K562 (cell line): ENCODE results near the gene UBR3. TPM values are rescaled to one million over a fixed set of nuclear protein-coding genes. Genes with fewer than 3 reads are reported as not detected.

ENCODE experiments used
- ARID1B ChIP-seq: fragments of 450-650 bp; IDR thresholded peaks from 2 replicates; pipeline ENCODE4 v1.6.1; 2016; ENCODE audit warnings: antibody characterized with exemption, mild to moderate bottlenecking, inconsistent platforms
- CBX3 ChIP-seq, 2 experiments: IDR thresholded peaks; 1 replicate in 1 of 2; 2 replicates in 1 of 2; pipeline ENCODE4 v1.6.1; 2012; ENCODE audit warnings: inconsistent platforms in 2 of 2, low read length in 2 of 2, borderline replicate concordance in 1 of 2, control low read depth in 1 of 2
- CHCHD3 ChIP-seq: fragments of 250-450 bp; sonication (Bioruptor Pico); IDR thresholded peaks from 2 replicates; pipeline ENCODE4 v2.1.2; 2022; ENCODE audit warnings: mild to moderate bottlenecking
- CHD4 ChIP-seq: fragments of 200-600 bp; sonication (generic); IDR thresholded peaks from 3 replicates; pipeline ENCODE4 v1.6.1; 2012; ENCODE audit warnings: low read depth, mild to moderate bottlenecking, mixed read lengths, low read length, inconsistent platforms; ENCODE audit not compliant: insufficient read depth, insufficient replicate concordance, poor library complexity, severe bottlenecking
- CTCF ChIP-seq, 3 experiments: IDR thresholded peaks in 2 of 3; conservative IDR thresholded peaks in 1 of 3; 2 replicates each; pipeline ENCODE4 v1.5.1; 2011 to 2012; ENCODE audit warnings: low read length in 3 of 3, mild to moderate bottlenecking in 3 of 3, control low read depth in 2 of 3, improper control_type of control experiment in 1 of 3, inconsistent platforms in 1 of 3, low read depth in 1 of 3, mixed read lengths in 1 of 3, moderate library complexity in 1 of 3; ENCODE audit not compliant: insufficient read depth in 2 of 3
- E2F3 ChIP-seq: fragments of 250-450 bp; sonication (Bioruptor Pico); IDR thresholded peaks from 2 replicates; pipeline ENCODE4 v1.4.0; 2020; ENCODE audit warnings: mild to moderate bottlenecking
- EP400 ChIP-seq: fragments of 450-650 bp; IDR thresholded peaks from 2 replicates; pipeline ENCODE4 v1.6.1; 2017; ENCODE audit warnings: antibody characterized with exemption, mild to moderate bottlenecking, moderate library complexity
- HDAC1 ChIP-seq, 2 experiments: fragments of 450-650 bp; IDR thresholded peaks; 2 replicates each; pipeline ENCODE4 v1.6.1; 2016 to 2017; ENCODE audit warnings: inconsistent platforms in 1 of 2, mild to moderate bottlenecking in 1 of 2, moderate library complexity in 1 of 2
- HNRNPUL1 ChIP-seq: fragments of 200-400 bp; formaldehyde crosslinking; IDR thresholded peaks from 2 replicates; pipeline ENCODE4 v1.6.1; 2017; ENCODE audit warnings: low read length
- NCOA1 ChIP-seq: fragments of 450-650 bp; IDR thresholded peaks from 2 replicates; pipeline ENCODE4 v1.6.1; 2016; ENCODE audit warnings: low read depth
- POLR2AphosphoS5 ChIP-seq: IDR thresholded peaks from 2 replicates; pipeline ENCODE4 v1.6.1; 2011; ENCODE audit warnings: mild to moderate bottlenecking, low read depth, low read length, moderate library complexity; ENCODE audit not compliant: control insufficient read depth, insufficient read depth
- POLR2B ChIP-seq: fragments of 450-650 bp; IDR thresholded peaks from 2 replicates; pipeline ENCODE4 v1.6.1; 2018; ENCODE audit warnings: low read depth; ENCODE audit not compliant: partially characterized antibody
- RFX1 ChIP-seq: fragments of 450-650 bp; IDR thresholded peaks from 2 replicates; pipeline ENCODE4 v1.6.1; 2016; ENCODE audit warnings: mild to moderate bottlenecking, moderate library complexity
- SAFB2 ChIP-seq: fragments of 200-400 bp; formaldehyde crosslinking; IDR thresholded peaks from 2 replicates; pipeline ENCODE4 v1.6.1; 2018; ENCODE audit warnings: borderline replicate concordance, low read length, low read depth, moderate library complexity; ENCODE audit not compliant: severe bottlenecking
- TCF3 ChIP-seq: sonication (generic); formaldehyde crosslinking; IDR thresholded peaks from 2 replicates; pipeline ENCODE4 v1.4.0; 2020; ENCODE audit warnings: mild to moderate bottlenecking, missing genetic modification reagents
- TRIM24 ChIP-seq, 2 experiments: fragments of 450-650 bp; IDR thresholded peaks; 2 replicates each; pipeline ENCODE4 v1.6.1; 2016
- ZBTB7A ChIP-seq: IDR thresholded peaks from 2 replicates; pipeline ENCODE4 v1.6.1; 2011; ENCODE audit warnings: low read depth, mild to moderate bottlenecking, low read length, moderate library complexity, borderline replicate concordance; ENCODE audit not compliant: control insufficient read depth
- ZFP1 ChIP-seq: fragments of 450-650 bp; formaldehyde crosslinking; IDR thresholded peaks from 2 replicates; pipeline ENCODE4 v1.4.0; 2020; ENCODE audit warnings: mild to moderate bottlenecking, mixed read lengths
- ZFP30 ChIP-seq: fragments of 250-450 bp; sonication (Bioruptor Pico); IDR thresholded peaks from 2 replicates; pipeline ENCODE4 v1.8.0; 2022; ENCODE audit warnings: moderate library complexity, mild to moderate bottlenecking, inconsistent platforms, borderline replicate concordance
- ZMIZ1 ChIP-seq, 2 experiments: fragments of 150-350 bp in 1 of 2; IDR thresholded peaks; 2 replicates each; pipeline ENCODE4 v1.6.1; 2012 to 2016; ENCODE audit warnings: low read depth in 2 of 2, low read length in 2 of 2, mild to moderate bottlenecking in 1 of 2, moderate library complexity in 1 of 2
- ZNF24 ChIP-seq: fragments of 450-650 bp; IDR thresholded peaks from 2 replicates; pipeline ENCODE4 v1.6.1; 2016
- ZNF347 ChIP-seq: fragments of 450-650 bp; formaldehyde crosslinking; IDR thresholded peaks from 2 replicates; pipeline ENCODE4 v1.4.0; 2020; ENCODE audit warnings: low read depth, mild to moderate bottlenecking, moderate library complexity
- ZNF699 ChIP-seq: fragments of 250-450 bp; sonication (Bioruptor Pico); IDR thresholded peaks from 2 replicates; pipeline ENCODE4 v1.8.0; 2021; ENCODE audit warnings: mild to moderate bottlenecking, moderate library complexity; ENCODE audit not compliant: insufficient replicate concordance
- polyA plus RNA-seq, 8 experiments: library from polyadenylated mRNA; depleted of rRNA in 4 of 8; stranded (reverse) in 5 of 8; unstranded in 3 of 8; fragments of >200 nt; fragmentation: Nextera tagmentation in 2 of 8; fragmentation: Illumina TruSeq in 1 of 8; extraction: Ambion mirVana in 2 of 8; extraction: Trizol in 1 of 8; gene quantifications; 2 replicates each; pipeline versions ENCODE4 v1.2.1 to v1.2.3, GENCODE V29; 2011 to 2014; ENCODE audit warnings: inconsistent platforms in 1 of 8, missing spikeins in 1 of 8
- total RNA-seq, 7 experiments: library from RNA; depleted of rRNA in 6 of 7; stranded (reverse); fragments of >200 nt in 6 of 7; fragmentation: Illumina TruSeq in 2 of 7; extraction: Trizol in 2 of 7; gene quantifications; 2 replicates each; pipeline versions ENCODE4 v1.2.1 to v1.2.3, GENCODE V29; 2011 to 2021; ENCODE audit warnings: low replicate concordance in 1 of 7

Gene UBR3
- total and polyA plus RNA-seq, 9 of the 15 experiments (the other 6 are each of a cell fraction or from before 2014, with no cell fraction given): 14.4 to 63.5 (median 40.4) TPM

GRCh38 chr2:169910109-169910799 is 83.0 kb downstream of the UBR3 start (continued):
- no peak for TF ChIP-seq NCOA1
- TF ChIP-seq ZNF699 (CRISPR knock-in tag): no peak
- no peak for TF ChIP-seq ZNF347 (CRISPR knock-in tag)
- TF ChIP-seq ZMIZ1 (IDR thresholded peaks at IDR 0.05; ENCODE audit: low read depth in 2 of 2, low read length in 2 of 2): peak in 1 of 2 experiments; percentile 78; a peak in 1 of 4 replicates
- peak in 1 of 3 experiments; percentile 6; a peak in 1 of 6 replicates for TF ChIP-seq CTCF (IDR thresholded peaks at IDR 0.05 in 2 of 3, conservative IDR thresholded peaks at IDR 0.05 in 1 of 3; ENCODE audit: insufficient read depth in 2 of 3, low read depth in 1 of 3, low read length in 3 of 3)
- no peak for TF ChIP-seq CHCHD3
- no peak for TF ChIP-seq SAFB2
- no peak for TF ChIP-seq POLR2B
- TF ChIP-seq ZFP30 (CRISPR knock-in tag): no peak
- no peak for TF ChIP-seq ZBTB7A
- 0 out of 4 replicates have a peak, but pooled peaks have one; percentile 25 to 45 for TF ChIP-seq HDAC1 (IDR thresholded peaks at IDR 0.05)
- TF ChIP-seq CBX3 (IDR thresholded peaks at IDR 0.05; ENCODE audit: borderline replicate concordance in 1 of 2, low read length in 2 of 2): peak in 1 of 2 experiments; percentile 22; a peak in 1 of 3 replicates
- peak; percentile 95 for TF ChIP-seq ARID1B
- peak; percentile 88 for TF ChIP-seq TCF3 (CRISPR knock-in tag)
- TF ChIP-seq CHD4: no peak
- TF ChIP-seq RFX1: peak; percentile 55
- no peak for TF ChIP-seq ZFP1 (CRISPR knock-in tag)
- peak; percentile 69; the same call in 1 of the 2 replicates for TF ChIP-seq POLR2AphosphoS5
- peak; percentile 90 for TF ChIP-seq ZNF24
- no peak for TF ChIP-seq HNRNPUL1
- TF ChIP-seq E2F3 (CRISPR knock-in tag): no peak
- TF ChIP-seq TRIM24 (IDR thresholded peaks at IDR 0.05): peak; percentile 64 to 84
- TF ChIP-seq EP400: 0 out of 2 replicates have a peak, but pooled peaks have one; percentile 39
